ENCODE data around the gene DNMT1.

- TF ChIP-seq CTCF (IDR thresholded peaks at IDR 0.05): peak in 5 of 6 experiments; percentile 6 to 52 (median 29)
- TF ChIP-seq EP300 (IDR thresholded peaks at IDR 0.05): no peak
Measured at GRCh38 chr19:10095948-10096614, 98.7 kb downstream of the DNMT1 start.

Measured in upper lobe of left lung (tissue), 4 donors.